Breast epithelium (tissue), 4 donors: ENCODE data around the gene PLA2G2D. TPM values are rescaled to one million over a fixed set of nuclear protein-coding genes. Genes with fewer than 3 reads are reported as not detected.

Source experiments
- DNase-seq, 2 donors: peaks; one replicate each; pipeline ENCODE4 v3.0.0-alpha.2; 2019; ENCODE audit warnings: low spot score in 2 of 2
- H3K27ac ChIP-seq, 2 donors: fragments of 200-600 bp; sonication (generic) in 1 of 2; one replicate each; pipeline ENCODE4 v1.5.1; 2016 to 2019; ENCODE audit warnings: mild to moderate bottlenecking in 1 of 2
- H3K27me3 ChIP-seq, 2 donors: fragments of 200-600 bp; sonication (generic) in 1 of 2; one replicate each; pipeline versions ENCODE4 v1.5.1 to v1.6.0; 2017 to 2019; ENCODE audit warnings: control low read depth in 1 of 2, mild to moderate bottlenecking in 1 of 2
- H3K36me3 ChIP-seq: fragments of 200-600 bp; one replicate; pipeline ENCODE4 v1.5.1; 2019
- H3K4me1 ChIP-seq, 2 donors: fragments of 200-600 bp; sonication (generic); one replicate each; pipeline ENCODE4 v1.5.1; 2016 to 2019; ENCODE audit warnings: control low read depth in 1 of 2
- H3K4me3 ChIP-seq, 3 donors: fragments of 200-600 bp; sonication (generic); 1 replicate in 2 of 3; 2 replicates in 1 of 3; pipeline ENCODE4 v1.5.1; 2016 to 2019; ENCODE audit warnings: mild to moderate bottlenecking in 3 of 3, moderate library complexity in 2 of 3
- H3K9me3 ChIP-seq, 2 donors: fragments of 200-600 bp; sonication (generic) in 1 of 2; one replicate each; pipeline ENCODE4 v1.5.1; 2016 to 2019; ENCODE audit warnings: control low read depth in 1 of 2
- POLR2A ChIP-seq: fragments of 450-650 bp; IDR thresholded peaks from one replicate; pipeline ENCODE4 v1.6.1; 2016; ENCODE audit warnings: antibody characterized with exemption, mild to moderate bottlenecking, moderate library complexity
- POLR2AphosphoS5 ChIP-seq, 3 donors: sonication (generic); formaldehyde crosslinking; IDR thresholded peaks; one replicate each; pipeline ENCODE4 v1.6.1; 2017; ENCODE audit warnings: antibody characterized with exemption in 3 of 3
- intact Hi-C: fragments of 100-400 bp; cut with DNase I; formaldehyde crosslinking; loops from one replicate; pipeline ENCODE4 v1.15.1; 2023; ENCODE audit warnings: low total_unique reads
- total RNA-seq, 3 donors: library from RNA; depleted of rRNA; stranded (reverse); fragments of >200 nt; gene quantifications; one replicate each; pipeline ENCODE4 v1.1.0, GENCODE V29; 2016
- TF ChIP-seq, protein P1 (sequence below), 3 donors: fragments of 450-650 bp; IDR thresholded peaks; one replicate each; pipeline ENCODE4 v1.5.1; 2016 to 2017; ENCODE audit warnings: antibody characterized with exemption in 3 of 3, mild to moderate bottlenecking in 3 of 3, moderate library complexity in 3 of 3

PLA2G2D gene
- total RNA-seq, 3 donors from 2014 or later: 0.44 TPM; not detected in 2

DNA sequence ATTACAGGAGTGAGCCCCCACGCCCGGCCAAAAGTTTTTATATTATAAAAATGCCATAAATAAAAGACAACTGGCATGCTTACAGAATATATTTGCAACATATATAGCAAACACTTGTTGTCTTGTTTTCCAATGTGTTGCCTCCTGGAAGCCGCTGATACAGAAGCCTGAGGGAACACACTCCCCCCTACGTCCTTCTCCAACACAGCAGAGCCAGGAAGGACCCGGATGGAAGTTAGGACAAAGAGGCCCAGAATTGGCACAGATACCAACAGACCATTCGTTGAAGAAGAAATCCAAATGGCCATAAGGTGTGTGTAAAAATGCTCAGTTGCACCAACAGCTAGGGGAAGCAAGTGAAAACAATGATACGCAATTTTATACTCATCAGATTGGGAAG is 50.6 kb downstream of the PLA2G2D start:
- TF ChIP-seq POLR2A (no peak), POLR2AphosphoS5 (IDR thresholded peaks at IDR 0.05) (no peak)
- TF ChIP-seq, protein P1, sequence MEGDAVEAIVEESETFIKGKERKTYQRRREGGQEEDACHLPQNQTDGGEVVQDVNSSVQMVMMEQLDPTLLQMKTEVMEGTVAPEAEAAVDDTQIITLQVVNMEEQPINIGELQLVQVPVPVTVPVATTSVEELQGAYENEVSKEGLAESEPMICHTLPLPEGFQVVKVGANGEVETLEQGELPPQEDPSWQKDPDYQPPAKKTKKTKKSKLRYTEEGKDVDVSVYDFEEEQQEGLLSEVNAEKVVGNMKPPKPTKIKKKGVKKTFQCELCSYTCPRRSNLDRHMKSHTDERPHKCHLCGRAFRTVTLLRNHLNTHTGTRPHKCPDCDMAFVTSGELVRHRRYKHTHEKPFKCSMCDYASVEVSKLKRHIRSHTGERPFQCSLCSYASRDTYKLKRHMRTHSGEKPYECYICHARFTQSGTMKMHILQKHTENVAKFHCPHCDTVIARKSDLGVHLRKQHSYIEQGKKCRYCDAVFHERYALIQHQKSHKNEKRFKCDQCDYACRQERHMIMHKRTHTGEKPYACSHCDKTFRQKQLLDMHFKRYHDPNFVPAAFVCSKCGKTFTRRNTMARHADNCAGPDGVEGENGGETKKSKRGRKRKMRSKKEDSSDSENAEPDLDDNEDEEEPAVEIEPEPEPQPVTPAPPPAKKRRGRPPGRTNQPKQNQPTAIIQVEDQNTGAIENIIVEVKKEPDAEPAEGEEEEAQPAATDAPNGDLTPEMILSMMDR (IDR thresholded peaks at IDR 0.05): no peak
- H3K9me3 ChIP-seq: no peaks in the 10 kb centered on the region
- no peak for DNase-seq
- H3K4me3 ChIP-seq: no peak overlapping the region
- no peaks in the 10 kb centered on the region for H3K4me1 ChIP-seq
- H3K36me3 ChIP-seq: no peaks in the 10 kb centered on the region
- H3K27ac ChIP-seq: no peak overlapping the region
- no peaks in the 10 kb centered on the region for H3K27me3 ChIP-seq
- intact Hi-C loops: no loop called here

- TF ChIP-seq POLR2AphosphoS5 (IDR thresholded peaks at IDR 0.05) (no peak), POLR2A (no peak)
- TF ChIP-seq, protein P1 (IDR thresholded peaks at IDR 0.05): no peak
- no peak overlapping the region for H3K27ac ChIP-seq
- H3K9me3 ChIP-seq: no peaks in the 10 kb centered on the region
- no peak overlapping the region for H3K4me3 ChIP-seq
- H3K4me1 ChIP-seq: no peaks in the 10 kb centered on the region
- H3K36me3 ChIP-seq: no peaks in the 10 kb centered on the region
- no peaks in the 10 kb centered on the region for H3K27me3 ChIP-seq
- intact Hi-C loops: no loop called here
- no peak for DNase-seq
These were observed 55.5 kb downstream of the PLA2G2D start for GRCh38 chr1:20063861-20064292.

Other genes starting within 250 kb of the PLA2G2D start
- 10 to 100 TPM in 1 of 3 donors, 1 to 10 TPM in 2; 5.8 to 11.1 (median 8.5) TPM for gene OTUD3, start 237.1 kb downstream of the PLA2G2D start, total RNA-seq
- not detected for gene PLA2G2E, start 195.9 kb downstream of the PLA2G2D start, total RNA-seq
- gene PLA2G2A, start 139.9 kb downstream of the PLA2G2D start, total RNA-seq: 100 to 1,000 TPM in 1 of 3 donors, 10 to 100 TPM in 2; 71.4 to 342 (median 91.9) TPM
- gene PLA2G5, start 49.3 kb downstream of the PLA2G2D start, total RNA-seq: 1 to 10 TPM in 2 of 3 donors, under 1 TPM in 1; 0.88 to 9.4 (median 1.3) TPM
- not detected for gene PLA2G2F, start 19.8 kb upstream of the PLA2G2D start, total RNA-seq
- gene UBXN10, start 66.6 kb upstream of the PLA2G2D start, total RNA-seq: 1 to 10 TPM; 1.3 to 6.6 (median 4.9) TPM
- gene PLA2G2C, start 67.0 kb upstream of the PLA2G2D start, total RNA-seq: under 1 TPM in 1 of 3 donors, not detected in 2; 0.33 TPM
- under 1 TPM in 1 of 3 donors, not detected in 2; 0.29 TPM for gene VWA5B1, start 171.3 kb upstream of the PLA2G2D start, total RNA-seq